ENCODE measurements around the gene FRG1. TPM values are rescaled to one million over a fixed set of nuclear protein-coding genes. Genes with fewer than 3 reads are reported as not detected.
"Not testable (repeated sequence)": the region's sequence is repeated elsewhere in the genome, so short reads cannot be mapped to it uniquely, and the experiment has no call there.

The FRG1 gene
- total and polyA plus RNA-seq, 12 donors: 20.5 to 79.0 (median 38.7) TPM

DNA sequence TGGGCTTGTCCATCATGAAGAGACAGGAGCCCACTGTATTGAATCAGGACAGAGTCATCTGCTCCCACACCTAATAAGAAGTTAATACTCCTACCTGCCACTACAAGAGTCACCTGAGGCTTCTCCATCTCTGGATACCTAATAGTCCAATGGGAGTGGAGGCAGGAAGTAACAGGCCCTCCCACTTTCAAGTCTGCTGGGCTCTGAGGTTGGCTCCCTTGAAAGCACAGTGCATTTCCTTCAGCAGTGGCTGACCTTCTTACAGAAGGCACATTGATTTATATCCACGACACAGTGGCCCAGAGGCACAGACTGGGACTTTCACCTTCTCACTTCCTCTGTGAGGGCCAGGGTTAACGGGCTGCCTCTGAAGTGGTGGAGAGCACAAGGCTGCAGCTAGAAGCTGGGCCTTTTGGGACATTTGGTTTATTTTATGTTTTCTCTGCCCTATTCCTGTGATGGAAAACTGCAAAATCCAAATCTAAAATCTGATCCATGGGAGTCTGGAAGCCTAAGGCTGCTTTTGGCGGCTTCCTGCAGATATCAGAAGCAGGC is 48.3 kb downstream of the FRG1 start:
- Histone ChIP-seq H3K36me3 (replicated peaks in 1 of 2) (no peaks in the 10 kb centered on the region), H3K27ac (no peak overlapping the region), H3K9me3 (replicated peaks in 1 of 3) (no peaks in the 10 kb centered on the region), H3K4me1 (replicated peaks in 1 of 2) (no peaks in the 10 kb centered on the region), H3K27me3 (no peaks in the 10 kb centered on the region), H3K4me3 (no peak overlapping the region)
- WGBS, 4 donors: 39 to 44% (median 42%) methylated on average over 3 of the region's 3 CpGs
- DNase-seq: no peak
- intact Hi-C loops (cut with DNase I): no loop called here
- TF ChIP-seq POLR2A (IDR thresholded peaks at IDR 0.05): no peak
- TF ChIP-seq, protein P1, sequence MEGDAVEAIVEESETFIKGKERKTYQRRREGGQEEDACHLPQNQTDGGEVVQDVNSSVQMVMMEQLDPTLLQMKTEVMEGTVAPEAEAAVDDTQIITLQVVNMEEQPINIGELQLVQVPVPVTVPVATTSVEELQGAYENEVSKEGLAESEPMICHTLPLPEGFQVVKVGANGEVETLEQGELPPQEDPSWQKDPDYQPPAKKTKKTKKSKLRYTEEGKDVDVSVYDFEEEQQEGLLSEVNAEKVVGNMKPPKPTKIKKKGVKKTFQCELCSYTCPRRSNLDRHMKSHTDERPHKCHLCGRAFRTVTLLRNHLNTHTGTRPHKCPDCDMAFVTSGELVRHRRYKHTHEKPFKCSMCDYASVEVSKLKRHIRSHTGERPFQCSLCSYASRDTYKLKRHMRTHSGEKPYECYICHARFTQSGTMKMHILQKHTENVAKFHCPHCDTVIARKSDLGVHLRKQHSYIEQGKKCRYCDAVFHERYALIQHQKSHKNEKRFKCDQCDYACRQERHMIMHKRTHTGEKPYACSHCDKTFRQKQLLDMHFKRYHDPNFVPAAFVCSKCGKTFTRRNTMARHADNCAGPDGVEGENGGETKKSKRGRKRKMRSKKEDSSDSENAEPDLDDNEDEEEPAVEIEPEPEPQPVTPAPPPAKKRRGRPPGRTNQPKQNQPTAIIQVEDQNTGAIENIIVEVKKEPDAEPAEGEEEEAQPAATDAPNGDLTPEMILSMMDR (IDR thresholded peaks at IDR 0.05): no peak

DNA sequence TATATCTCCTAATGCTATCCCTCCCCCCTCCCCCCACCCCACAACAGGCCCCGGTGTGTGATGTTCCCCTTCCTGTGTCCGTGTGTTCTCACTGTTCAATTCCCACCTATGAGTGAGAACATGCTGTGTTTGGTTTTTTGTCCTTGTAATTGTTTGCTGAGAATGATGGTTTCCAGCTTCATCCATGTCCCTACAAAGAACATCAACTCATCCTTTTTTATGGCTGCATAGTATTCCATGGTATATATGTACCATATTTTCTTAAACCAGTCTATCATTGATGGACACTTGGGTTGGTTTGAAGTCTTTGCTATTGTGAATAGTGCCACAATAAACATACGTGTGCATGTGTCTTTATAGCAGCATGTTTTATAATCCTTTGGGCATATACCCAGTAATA is 49.3 kb downstream of the FRG1 start:
- H3K9me3 ChIP-seq (replicated peaks in 1 of 3); H3K4me1 ChIP-seq (replicated peaks in 1 of 2); intact Hi-C loops (cut with DNase I); H3K27ac ChIP-seq; DNase-seq; H3K36me3 ChIP-seq (replicated peaks in 1 of 2); H3K27me3 ChIP-seq; H3K4me3 ChIP-seq: not testable (repeated sequence)
- WGBS, 4 donors: 80 to 91% (median 88%) methylated on average over 2 to 3 of the region's 3 CpGs

Small RNA genes within 50 kb of the gene (small RNA-seq; reads per million reads assigned to genes)
- 0 reads per million in 2 donors for gene MLLT10P2

Other genes with a start within 250 kb of the FRG1 start
- gene FRG2, start 86.4 kb downstream of the FRG1 start, total RNA-seq: not detected
- not detected for gene FRG2, start 86.4 kb downstream of the FRG1 start, polyA plus RNA-seq
- gene DBET, start 123.6 kb downstream of the FRG1 start, total RNA-seq: not detected
- gene DBET, start 123.6 kb downstream of the FRG1 start, polyA plus RNA-seq: not detected
- not detected for gene DUX4, start 232.9 kb downstream of the FRG1 start, total RNA-seq
- not detected for gene DUX4, start 232.9 kb downstream of the FRG1 start, polyA plus RNA-seq

All from adrenal gland (tissue), 12 donors.